ENCODE data around the gene TMEM14C. TPM values are rescaled to one million over a fixed set of nuclear protein-coding genes. Genes with fewer than 3 reads are reported as not detected.

Gene TMEM14C
- total RNA-seq, 1 experiment from 2014 or later: 84.7 TPM

GRCh38 chr6:10745116-10745515 lies 22.2 kb downstream of the TMEM14C start:
- intact Hi-C loops (cut with micrococcal nuclease): no loop called here
- no peaks in the 10 kb centered on the region for H3K9me3 ChIP-seq (ENCODE audit: control insufficient read depth in 1 of 2, insufficient read depth in 1 of 2, low read depth in 1 of 2, low read length in 2 of 2)
- BruUV-seq (replicated peaks): no TSS peak
- H3K79me2 ChIP-seq (ENCODE audit: insufficient read depth, low read length): peaks cover 25% of the 10 kb centered on the region
- ATAC-seq: no peak
- H3K27me3 ChIP-seq (ENCODE audit: insufficient read depth, low read length): no peaks in the 10 kb centered on the region
- H3K9ac ChIP-seq (ENCODE audit: low read length): no peak overlapping the region
- no peak for DNase-seq (ENCODE audit: low read depth, low spot score)
- H3K4me1 ChIP-seq (ENCODE audit: control insufficient read depth in 1 of 2, insufficient read depth in 2 of 2, low read length in 2 of 2): peaks cover 9 to 21% of the 10 kb centered on the region in 2 experiments; a peak in 3 of 4 replicates
- no peak overlapping the region for H3K4me2 ChIP-seq (ENCODE audit: low read length)
- no peak overlapping the region for H3K4me3 ChIP-seq (replicated peaks in 1 of 2; ENCODE audit: low read depth in 1 of 2, low read length in 2 of 2)
- TF ChIP-seq FOSL1 (IDR thresholded peaks at IDR 0.05; ENCODE audit: low read depth): no peak
- TF ChIP-seq RAD21 (IDR thresholded peaks at IDR 0.05; ENCODE audit: low read depth): no peak
- no peak for TF ChIP-seq SP1 (IDR thresholded peaks at IDR 0.05; ENCODE audit: low read depth)
- TF ChIP-seq ZNF274 (IDR thresholded peaks at IDR 0.05; ENCODE audit: low read depth, low read length): no peak
- TF ChIP-seq ZFX (IDR thresholded peaks at IDR 0.05): no peak
- no peak for TF ChIP-seq SIN3A (IDR thresholded peaks at IDR 0.05; ENCODE audit: low read depth)
- TF ChIP-seq EGR1 (IDR thresholded peaks at IDR 0.05; ENCODE audit: low read depth): no peak
- TF ChIP-seq CTCF (IDR thresholded peaks at IDR 0.05 in 2 of 3, conservative IDR thresholded peaks at IDR 0.05 in 1 of 3; ENCODE audit: borderline replicate concordance in 1 of 3, insufficient read depth in 1 of 3, low read depth in 2 of 3, low read length in 2 of 3): no peak
- TF ChIP-seq ELF1 (IDR thresholded peaks at IDR 0.05; ENCODE audit: borderline replicate concordance, low read depth): no peak
- TF ChIP-seq REST (IDR thresholded peaks at IDR 0.05; ENCODE audit: low read depth): no peak
- TF ChIP-seq MAX (IDR thresholded peaks at IDR 0.05): no peak
- TF ChIP-seq POLR2A (IDR thresholded peaks at IDR 0.05; ENCODE audit: borderline replicate concordance, extremely low read depth, insufficient read depth, insufficient read length): no peak
- RAD21 ChIA-PET (ENCODE audit: low non-redundant PET in 1 of 2, low total read pairs in 2 of 2, uncharacterized antibody in 2 of 2, unreplicated experiment in 2 of 2): no interaction called here
- CTCF ChIA-PET: no interaction called here
- H3K36me3 ChIP-seq (ENCODE audit: control insufficient read depth in 1 of 2, insufficient read depth in 2 of 2, low read length in 2 of 2): peaks cover 3 to 6% of the 10 kb centered on the region in 2 experiments; a peak in 2 of 4 replicates
- no peak overlapping the region for H3K27ac ChIP-seq (ENCODE audit: low read depth, low read length)
- no peak overlapping the region for H2AFZ ChIP-seq (ENCODE audit: low read depth, low read length, poor library complexity, severe bottlenecking)
- POLR2A ChIA-PET: no interaction called here
- H3K9me2 ChIP-seq (ENCODE audit: insufficient read depth): no peaks in the 10 kb centered on the region
- H4K20me1 ChIP-seq (ENCODE audit: insufficient read depth): no peaks in the 10 kb centered on the region
